ENCODE measurements around the gene RUBCNL.

DNA sequence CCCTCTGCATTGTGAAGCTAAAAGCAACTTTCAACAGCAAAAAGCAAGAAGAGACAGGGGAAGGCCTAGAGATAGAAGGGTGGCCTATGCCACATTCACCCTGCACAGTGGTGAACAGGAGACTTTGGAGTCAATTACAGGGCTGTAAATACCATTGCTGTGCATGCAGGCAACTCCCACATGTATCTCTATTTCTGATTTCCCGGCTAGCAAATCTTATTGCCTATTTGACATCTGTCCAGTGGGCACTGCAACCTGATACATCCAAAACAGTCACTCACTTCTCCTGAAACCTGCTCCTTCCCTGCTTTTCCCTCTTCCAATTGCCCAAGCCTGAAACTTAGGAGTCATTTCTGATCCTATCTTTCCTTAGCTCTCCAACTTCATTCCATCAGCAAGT is 13.4 kb downstream of the RUBCNL start:
- TF ChIP-seq, protein P1, sequence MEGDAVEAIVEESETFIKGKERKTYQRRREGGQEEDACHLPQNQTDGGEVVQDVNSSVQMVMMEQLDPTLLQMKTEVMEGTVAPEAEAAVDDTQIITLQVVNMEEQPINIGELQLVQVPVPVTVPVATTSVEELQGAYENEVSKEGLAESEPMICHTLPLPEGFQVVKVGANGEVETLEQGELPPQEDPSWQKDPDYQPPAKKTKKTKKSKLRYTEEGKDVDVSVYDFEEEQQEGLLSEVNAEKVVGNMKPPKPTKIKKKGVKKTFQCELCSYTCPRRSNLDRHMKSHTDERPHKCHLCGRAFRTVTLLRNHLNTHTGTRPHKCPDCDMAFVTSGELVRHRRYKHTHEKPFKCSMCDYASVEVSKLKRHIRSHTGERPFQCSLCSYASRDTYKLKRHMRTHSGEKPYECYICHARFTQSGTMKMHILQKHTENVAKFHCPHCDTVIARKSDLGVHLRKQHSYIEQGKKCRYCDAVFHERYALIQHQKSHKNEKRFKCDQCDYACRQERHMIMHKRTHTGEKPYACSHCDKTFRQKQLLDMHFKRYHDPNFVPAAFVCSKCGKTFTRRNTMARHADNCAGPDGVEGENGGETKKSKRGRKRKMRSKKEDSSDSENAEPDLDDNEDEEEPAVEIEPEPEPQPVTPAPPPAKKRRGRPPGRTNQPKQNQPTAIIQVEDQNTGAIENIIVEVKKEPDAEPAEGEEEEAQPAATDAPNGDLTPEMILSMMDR (IDR thresholded peaks at IDR 0.05): no peak
- TF ChIP-seq POLR2A (IDR thresholded peaks at IDR 0.05) (no peak), POLR2AphosphoS5 (IDR thresholded peaks at IDR 0.05) (no peak)
